ENCODE measurements around the gene RNU5B-1.

Gene RNU5B-1

DNA sequence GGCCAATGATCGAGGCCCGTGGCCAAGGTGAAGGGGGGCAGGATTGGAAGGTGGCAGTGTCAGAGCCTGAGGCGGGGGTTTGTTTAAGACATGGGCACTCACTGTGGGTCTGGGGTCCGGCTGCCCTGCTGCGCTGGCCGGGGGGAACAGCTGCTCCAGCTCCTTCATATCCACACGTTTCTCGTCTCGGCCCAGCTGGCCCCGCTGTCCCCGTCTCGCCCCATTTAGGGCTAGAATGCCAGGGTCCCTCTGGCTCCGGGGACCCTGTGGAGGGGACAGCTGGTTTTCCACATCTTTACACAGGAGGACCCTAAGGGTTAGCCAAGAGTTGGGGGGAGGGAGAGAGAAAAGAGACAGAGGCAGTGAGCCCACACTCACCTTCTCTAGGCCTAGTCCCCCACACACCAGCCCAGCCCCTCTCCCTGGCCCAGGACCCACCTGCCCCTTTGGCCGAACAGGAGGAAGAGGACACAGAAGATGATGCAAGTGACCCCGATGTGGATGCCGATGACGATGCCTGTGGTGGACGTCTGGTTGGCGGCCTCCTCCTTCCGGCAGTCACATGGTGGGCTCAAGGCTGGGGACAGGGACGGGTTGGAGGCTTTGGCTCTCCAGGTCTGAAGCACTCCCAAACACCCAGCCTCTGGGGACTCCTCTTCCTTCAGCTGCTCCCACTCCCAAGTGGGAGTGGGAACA is 25.0 kb downstream of the RNU5B-1 start:
- no peak for DNase-seq

DNA sequence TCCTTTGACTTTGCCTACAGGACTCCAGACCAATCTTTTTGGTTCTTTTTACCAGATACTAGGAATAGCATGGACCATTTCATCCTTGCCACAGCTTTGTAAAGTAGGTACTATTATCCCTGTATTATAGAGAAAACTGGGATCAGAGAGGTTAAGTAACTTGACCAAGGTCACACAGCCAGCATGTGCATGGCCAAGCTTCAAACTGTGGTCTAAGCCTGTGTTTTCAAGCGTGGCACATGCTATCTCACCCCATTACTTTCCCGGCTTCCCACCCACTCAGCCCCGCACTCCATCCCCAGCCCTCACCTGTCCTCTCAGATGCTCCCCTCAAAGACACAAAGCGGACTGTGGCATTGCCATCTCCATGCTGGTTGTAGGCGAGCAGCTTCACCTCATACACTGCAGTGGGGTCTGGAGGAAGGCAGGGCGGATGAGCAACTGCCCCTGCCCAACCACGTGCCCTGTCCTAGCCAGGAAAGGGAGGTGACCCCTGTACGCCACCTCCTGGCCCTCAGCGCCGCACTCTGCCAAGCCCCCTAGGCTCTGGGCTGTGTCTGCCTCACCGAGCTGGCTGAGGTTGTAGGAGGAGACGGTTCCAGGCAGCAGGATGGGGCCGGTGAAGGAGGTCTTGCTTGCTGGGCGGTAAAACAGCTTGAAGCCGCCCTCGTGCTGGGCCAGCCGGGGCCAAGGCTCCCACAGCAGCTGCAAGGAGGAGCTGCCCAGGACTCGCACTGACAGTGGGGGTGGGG is 25.7 kb downstream of the RNU5B-1 start:
- no peak for DNase-seq

DNA sequence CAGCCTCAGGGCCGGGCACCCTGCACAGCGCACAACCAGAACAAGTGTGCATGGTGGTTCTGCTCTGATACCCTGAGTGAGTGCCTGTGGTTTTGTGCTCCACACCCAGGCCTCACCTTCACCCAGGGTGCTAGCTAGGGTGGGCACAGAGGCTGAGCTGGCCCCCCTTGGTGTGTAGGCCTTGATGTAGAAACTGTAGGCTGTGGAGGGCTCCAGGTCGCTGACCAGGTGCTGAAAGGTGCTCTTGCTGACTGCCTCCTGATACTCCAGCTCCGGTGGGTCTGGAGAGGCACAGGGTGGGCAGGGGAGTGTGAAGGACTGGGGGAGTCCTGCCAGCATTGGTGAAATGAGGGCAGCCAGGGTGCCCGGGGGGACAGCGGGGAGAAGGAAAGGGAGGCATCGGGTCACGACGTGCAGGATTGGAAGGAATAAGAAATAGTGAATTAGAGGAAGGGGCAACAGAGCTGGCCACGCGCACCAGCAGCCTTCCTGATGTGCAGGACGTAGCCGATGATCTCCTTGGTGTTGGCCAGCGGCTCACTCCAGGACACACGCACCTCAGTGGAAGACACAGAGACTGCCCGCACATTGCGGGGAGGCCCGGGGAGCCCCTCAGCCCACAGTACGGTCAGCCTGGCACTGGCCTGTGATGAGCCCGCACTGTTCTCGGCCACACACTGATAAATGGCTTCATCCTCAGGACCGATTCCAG is 26.6 kb downstream of the RNU5B-1 start:
- no peak for DNase-seq

DNA sequence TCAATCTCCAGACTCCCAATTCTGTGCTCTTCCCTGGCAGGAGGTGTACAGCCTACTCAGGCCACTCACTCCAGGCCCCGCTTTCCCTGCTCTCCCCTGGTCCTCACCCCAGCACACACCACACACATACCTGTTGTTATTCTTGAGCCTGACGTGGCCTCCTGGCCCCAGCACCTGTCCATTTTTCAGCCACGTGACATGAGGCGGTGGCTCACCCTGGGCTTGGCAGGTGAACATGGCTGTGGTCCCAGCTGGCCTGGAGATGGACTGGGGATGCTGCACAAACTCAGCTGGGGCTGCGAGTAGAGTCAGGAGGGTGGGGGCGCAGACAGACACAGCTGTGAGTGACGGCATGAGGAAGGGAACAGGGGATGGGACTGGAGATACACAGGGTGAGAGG is 27.3 kb downstream of the RNU5B-1 start:
- no peak for DNase-seq

DNA sequence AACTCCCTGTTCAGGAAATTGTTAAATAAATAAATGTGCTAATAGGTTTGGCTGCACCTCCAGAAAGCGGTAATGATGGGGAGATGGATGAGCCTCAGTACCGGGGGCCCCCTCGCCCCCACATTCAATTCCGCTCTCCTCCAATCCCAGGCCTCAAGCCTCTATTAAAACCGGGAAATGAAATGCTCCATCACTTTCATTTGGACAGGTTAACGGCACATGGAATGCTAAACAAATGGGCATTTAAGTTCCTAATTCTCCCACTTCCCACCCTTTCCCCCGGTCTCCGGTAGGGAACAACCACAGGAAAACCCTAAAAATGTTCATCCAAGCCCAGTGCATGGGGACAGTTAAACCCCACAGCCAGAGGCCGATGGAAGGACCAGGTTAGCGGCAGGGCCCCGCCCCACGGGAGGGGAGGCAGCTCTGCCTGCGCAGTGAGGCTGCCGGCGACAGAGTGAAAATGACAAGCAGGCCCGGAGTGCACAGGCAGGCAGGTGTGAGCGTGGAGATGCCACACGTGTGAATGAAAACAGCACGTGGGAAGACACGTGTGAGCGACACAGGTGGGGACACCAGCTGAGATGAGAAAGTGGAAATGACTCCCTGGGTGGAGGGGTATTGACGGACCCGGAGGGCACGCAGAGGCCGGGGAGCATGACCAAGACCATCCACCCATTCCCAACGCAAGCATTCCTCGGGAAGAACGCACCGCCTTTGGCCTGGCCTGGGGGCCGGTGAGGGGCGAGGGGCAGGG is 28.1 kb downstream of the RNU5B-1 start:
- DNase-seq: no peak

DNA sequence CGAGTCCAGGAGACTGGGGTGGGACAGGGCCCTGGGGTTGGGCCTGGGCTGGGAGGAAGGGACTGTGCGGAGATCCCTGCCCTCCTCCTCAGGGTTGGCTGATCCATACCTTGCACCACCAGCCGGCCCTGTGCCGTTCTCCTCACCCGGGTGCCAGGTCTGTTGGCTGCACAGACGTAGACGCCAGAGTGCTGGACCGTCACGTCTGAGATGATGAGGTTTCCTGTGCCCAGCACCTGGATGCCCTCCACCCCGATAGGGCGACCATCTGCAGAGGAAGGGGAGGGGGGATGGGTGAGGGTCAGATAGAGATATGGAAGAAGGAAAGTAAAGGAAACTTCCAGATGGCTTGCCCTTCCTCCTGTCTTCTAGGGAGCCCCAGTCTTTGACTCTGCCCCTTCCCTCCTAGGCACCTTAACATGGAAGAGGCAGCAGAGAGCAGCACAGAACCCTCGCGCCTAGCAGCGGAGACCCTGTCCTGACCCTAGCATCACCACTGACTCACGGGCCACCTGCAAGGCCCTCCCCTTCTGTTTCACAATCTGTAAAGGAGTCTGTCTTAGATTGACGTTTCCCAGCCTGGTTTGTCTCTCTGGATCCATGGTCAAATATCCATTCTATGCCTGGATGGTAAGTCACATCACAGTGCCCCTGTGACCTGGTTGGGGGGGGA is 28.8 kb downstream of the RNU5B-1 start:
- DNase-seq: no peak

DNA sequence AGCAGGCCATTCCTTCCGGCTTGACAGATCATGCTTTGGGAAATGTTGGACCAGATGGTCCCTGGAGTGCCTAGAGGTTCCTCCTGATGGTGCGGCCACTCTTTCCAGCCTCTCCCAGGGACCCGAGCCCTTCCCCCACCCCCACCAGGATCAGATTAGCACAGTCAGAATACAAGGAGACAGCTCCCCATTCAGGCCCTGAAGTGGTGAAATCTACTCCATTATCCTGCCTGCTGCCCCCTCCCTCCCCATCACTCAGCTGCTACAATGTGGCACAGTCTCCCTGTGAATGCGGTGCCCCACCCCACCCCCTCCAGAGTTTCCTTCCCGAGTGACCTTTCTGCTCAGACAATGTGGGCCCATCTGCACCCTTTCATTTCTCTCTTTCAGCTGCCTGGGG is 29.4 kb downstream of the RNU5B-1 start:
- DNase-seq: no peak

DNA sequence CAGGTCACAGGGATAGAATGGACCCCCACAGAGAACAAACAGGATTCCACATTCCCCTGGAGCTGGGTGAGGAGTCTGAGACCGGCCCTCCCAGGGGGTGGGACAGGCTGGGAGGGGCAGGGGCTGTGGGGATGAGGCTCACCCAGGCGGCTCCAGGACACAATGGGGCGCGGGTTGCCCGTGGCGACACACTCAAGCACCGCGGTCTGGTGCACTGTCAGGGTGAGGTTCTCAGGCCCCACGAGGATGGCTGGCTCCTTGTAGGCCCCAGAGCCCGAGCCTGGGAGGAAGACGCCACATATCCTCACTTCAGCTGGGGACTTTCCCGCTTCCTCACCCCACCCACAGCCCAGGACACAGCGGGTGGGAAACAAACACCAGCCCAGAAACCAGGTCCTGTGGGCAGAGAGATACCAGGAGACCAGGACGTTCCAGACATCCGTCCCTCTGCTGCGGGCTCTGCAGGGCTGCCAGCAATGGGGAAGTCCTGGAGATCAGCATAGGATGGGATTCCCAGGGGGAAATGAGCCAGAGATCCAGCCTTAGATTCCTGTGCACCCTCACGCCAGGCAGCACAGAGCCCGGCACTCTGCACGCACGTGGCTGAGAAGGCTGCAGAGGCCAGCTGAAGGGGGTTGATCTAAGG is 30.2 kb downstream of the RNU5B-1 start:
- DNase-seq: no peak

DNA sequence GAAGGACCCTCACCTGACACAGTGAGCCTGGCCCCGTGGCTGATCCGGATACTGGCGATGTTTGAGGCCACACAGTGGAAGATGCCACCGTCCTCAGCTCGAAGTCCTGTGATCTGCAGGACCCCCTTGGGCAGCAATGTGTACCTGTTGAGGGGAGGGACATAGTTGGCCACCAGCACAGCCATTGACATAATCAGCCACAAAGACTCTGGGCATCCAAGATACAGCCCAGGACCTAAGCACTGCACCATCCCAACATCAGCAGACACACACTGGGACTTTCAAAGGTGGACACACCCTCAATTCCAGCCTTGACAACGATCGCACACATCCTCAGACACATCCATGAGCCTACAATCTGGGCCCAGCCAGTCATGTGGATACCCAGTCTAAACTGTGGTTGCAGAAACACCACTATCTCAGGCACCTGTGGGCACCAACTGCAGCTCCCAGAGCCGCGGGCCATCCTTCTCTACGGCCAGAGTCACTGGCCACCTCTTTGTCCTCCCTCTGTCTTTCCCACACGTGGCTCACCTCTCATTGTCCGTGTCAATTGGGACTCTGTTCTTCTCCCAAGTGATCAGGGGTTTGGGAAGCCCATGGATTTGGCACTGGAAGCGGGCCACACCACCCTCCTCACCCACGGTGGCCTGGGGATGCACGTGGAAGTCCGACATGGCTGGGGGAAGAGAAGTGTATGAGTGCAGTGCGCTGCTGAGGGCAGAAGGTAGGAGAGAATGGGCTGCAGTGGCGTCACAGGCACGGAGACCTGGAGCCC is 31.0 kb downstream of the RNU5B-1 start:
- DNase-seq: no peak

DNA sequence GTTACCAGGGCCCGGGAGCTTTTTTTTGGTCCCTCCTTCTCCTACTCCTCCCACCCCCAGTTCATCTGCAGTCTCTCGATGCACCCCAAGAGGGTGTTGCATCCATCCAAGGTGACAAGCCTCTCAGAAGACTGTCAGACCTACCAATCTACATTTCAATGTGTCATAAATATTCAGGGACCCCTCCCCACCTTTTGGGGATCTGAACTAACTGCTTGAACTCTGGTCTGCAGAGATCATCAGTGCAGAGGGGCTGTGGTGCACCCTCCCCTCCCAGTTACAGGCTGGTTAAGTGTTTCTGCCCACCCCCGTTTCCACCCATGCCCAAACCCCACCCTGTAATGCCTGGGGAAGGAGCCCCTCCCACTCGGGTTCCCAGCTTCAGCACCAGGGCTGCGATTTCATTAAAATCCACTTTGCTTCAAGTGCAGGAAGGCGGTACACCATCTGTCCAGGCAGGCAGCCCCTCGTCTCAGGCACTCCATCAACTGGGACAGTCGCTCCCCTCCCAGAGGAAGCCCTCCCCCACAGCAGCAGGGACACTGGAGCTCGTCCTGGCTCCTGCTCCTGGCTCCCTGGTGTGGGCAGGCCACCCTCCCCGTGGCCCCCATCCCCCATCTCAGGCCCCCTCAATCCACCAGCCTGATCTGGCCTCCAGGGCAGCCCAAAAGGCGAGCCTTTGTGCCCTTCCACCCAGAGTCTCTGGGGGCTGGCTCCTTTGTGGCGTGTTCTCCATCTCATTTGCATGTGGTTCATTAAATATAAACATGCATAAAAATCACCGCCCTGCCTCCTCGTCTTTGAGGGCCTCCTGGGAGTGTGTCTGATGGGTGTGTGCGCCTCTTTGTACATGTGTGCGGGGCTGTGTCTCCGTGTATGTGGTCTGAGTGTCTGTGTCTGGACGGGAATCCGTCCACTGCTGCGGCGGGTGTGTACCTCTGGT is 32.3 kb downstream of the RNU5B-1 start:
- no peak for DNase-seq

DNA sequence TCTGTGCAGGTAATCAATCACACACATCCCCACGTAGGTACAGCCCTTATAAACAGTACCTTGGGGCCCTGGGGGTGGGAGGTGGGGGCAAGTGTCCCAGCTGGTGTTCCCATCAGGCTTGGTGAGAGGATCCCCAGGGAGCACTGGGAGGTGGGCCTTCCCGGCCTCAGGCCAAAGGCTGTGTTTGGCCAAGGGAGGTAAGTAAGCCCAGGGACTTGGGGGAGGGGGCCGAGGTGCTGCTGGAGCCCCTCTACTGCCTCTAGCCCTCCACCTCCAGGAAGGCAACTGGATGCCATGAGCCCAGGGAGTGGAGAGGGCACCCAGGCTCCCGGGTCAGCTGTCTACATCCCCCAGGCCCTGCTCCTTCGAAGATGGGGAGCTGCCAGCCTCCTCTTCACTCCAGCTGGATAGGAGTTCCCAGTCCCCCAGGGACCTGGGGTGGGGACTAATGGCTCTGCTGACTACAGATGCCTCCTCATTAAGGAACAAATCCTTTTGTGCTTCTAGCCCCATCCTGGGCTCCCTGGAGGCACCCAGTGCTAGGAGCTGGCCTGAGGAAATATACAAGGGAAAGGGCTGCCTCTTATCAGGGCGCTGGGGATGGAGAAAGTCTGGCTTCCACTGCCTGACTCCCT is 33.1 kb downstream of the RNU5B-1 start:
- no peak for DNase-seq

DNA sequence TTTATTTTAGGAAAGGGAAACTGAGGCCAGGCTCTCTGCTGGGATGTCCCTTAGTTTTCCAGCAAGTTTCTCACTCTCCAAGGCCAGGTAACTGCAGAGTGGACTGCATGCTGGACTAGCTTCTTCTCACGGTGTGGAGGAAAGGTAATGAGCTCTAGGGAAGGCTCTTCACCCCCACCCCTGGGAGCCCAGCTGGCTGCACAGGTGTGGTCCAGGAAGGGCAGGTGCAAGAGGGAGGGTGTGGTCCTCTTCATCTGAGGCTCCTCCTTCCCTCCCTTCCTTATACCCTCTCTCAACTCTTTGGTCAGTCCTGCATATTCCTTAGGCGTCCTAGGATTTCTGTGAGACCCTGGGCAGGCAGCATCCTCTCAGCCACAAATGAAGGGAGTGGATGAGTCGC is 33.9 kb downstream of the RNU5B-1 start:
- DNase-seq: no peak

DNA sequence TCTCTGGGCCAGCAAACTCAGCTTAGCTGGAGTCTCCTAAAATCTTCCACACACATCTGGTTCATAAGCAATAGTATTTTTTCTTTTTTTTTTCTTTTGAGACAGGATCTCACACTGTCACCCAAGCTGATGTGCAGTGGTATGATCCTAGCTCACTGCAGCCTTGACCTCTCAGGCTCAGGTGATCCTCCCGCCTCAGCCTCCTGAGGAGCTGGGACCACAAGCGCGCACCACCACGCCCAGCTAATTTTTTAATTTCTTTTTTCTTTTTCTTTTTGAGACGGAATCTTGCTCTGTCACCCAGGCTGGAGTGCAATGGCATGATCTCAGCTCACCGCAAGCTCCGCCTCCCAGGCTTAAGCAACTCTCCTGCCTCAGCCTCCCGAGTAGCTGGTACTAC is 34.3 kb downstream of the RNU5B-1 start:
- DNase-seq: no peak

DNA sequence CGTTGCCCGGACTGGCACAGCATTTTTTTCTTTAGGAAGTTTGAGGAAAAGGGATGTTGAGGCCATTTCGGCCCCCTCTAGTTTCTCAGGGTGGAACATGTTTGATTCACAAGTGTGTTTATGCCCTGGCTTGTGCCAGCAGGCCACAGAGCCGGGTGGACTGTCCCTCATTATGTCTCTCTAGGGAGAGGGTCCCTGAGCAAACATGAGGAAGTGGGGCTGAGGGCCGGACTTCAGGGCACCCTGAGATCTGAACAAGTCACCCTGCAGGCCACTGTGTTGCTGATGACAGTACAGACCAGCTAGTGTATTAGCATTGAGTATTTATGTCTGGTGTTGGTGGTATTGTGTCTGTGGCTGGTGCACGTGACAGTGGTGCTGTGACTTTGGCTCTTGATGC is 34.9 kb downstream of the RNU5B-1 start:
- no peak for DNase-seq

DNA sequence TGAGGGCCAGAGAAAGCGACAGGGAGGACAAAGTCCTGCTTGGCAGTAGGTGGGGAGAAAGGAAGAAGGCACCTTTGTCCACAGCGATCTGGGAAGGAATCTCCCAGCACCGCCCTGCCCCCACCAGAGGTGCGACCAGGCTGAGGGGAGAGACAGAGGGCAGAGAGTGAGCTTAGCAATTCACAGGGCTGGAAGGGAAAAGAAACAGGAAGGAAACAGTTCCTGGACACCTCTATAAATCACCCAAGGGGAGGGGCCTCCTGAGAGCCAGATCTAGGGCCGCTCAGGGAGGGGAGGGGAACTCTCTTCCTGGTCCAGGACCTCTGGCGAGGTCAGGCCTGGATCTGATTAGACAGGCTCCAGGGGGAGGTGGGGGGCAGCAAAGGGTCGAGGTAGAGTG is 35.4 kb downstream of the RNU5B-1 start:
- no peak for DNase-seq

DNA sequence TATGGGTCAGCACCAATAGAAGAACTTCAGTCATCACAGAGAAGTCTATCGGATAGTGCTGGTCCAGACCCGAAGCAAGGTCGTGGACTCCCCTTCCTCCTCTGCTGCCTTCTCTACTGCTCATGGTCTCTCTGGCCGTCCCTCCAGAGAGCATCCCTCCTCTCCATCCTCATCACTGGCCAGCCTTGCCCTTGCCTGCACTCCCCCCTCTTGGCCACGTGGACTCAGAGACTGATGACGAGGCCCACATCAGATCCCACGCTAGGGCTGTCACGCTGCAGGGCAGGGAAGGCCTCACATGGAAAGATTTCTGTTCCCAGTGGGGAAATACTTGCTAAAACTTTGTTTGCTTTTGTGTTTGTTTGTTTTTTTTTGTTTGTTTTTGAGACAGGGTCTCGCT is 38.0 kb downstream of the RNU5B-1 start:
- DNase-seq: no peak

DNA sequence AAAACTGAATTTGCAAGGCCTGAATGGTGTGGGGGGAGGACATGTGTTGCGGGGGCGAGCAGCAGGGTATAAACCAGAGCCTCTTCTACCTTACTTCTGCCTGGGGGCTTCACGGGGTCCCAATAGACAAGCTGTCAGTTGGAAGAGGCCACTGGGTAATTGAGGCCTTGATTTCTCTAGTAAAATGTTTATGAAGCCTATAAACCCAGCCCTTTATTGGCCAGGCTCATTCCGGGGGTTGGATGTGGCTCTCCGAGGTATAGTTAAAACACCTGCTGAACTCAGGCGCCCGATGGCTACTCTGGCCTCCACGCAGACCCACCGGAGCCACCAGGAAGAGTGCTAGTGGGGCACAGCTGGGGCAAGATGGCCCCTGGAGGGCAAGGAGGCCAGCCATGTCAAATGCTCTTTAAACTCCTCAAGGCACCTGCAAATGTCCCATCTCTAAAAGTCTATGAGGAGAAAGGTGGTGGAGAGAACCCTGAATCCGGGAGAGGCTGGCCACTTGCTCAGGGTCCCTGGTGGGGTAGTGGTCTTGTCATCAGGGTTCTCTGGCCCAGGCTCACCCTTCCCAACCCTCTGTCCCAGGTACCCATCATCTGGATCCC is 39.0 kb downstream of the RNU5B-1 start:
- DNase-seq: no peak

DNA sequence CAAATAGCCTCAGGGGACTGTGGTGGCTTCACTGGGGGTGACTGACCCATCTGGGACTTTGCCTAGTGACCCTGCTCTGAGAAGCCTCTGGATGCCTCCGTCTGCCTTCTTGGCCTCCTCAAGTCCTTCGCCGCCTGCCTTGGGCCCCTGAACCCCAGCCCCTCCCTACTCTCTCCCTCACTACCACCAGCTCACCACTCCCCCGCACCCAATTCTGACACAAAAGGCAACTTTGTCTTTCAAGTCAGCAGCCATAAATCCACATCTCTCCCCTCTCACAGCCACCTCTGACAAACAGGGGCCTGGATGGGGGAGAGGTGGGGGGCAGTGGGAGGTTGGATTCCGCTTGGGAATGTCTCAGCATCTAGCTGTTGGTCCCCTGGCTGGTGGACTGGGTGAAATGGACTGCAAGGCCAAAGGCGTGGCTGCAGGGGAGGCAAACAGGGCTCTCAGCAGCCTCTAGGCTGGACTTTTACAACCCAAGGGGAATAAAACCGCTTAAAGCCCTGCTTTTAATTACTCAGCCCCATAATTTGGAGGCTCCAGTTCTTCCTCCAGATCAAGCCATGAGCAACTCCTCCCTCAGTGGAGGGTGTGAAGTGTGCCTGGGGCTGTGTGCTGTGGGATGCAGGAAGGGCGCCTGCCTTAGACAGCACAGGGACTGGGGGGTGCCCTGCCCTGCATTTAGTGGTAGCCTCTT is 39.9 kb downstream of the RNU5B-1 start:
- no peak for DNase-seq

DNA sequence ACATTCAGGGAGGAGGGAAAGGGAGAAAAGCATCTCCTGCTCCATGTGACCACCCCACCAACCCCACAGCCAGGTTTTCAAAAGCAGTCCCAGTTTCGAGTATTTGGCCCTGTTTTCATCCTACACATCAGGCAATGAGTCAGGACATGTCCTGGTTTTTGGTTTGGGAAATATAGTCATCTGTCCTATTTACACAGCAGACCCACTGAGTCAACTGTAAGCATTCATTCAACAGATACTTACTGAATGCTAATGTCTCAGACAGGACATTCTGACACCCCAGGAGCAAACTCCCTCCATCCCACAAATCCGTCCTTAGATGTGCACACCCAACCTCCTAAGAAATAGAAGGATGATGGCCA is 40.4 kb downstream of the RNU5B-1 start:
- DNase-seq: no peak
